Muscle layer of colon (tissue), 2 donors: Measurements from ENCODE around the gene USP6.
"Not testable (repeated sequence)": the region's sequence is repeated elsewhere in the genome, so short reads cannot be mapped to it uniquely, and the experiment has no call there.

Experiments
- H3K27ac ChIP-seq: one replicate; pipeline ENCODE4 v1.7.0; 2013; ENCODE audit warnings: low read depth, mild to moderate bottlenecking, low read length, moderate library complexity
- H3K27me3 ChIP-seq, 2 donors: one replicate each; pipeline ENCODE4 v1.7.0; 2013; ENCODE audit warnings: low read length in 2 of 2, mild to moderate bottlenecking in 2 of 2; ENCODE audit not compliant: insufficient read depth in 2 of 2, control insufficient read depth in 1 of 2
- H3K36me3 ChIP-seq: one replicate; pipeline ENCODE4 v1.7.0; 2013; ENCODE audit warnings: mild to moderate bottlenecking, low read length; ENCODE audit not compliant: insufficient read depth
- H3K4me1 ChIP-seq: one replicate; pipeline ENCODE4 v1.7.0; 2013; ENCODE audit warnings: mild to moderate bottlenecking, low read length; ENCODE audit not compliant: insufficient read depth
- H3K4me3 ChIP-seq, 2 donors: one replicate each; pipeline ENCODE4 v1.7.0; 2013; ENCODE audit warnings: low read length in 2 of 2, low read depth in 1 of 2, mild to moderate bottlenecking in 1 of 2, moderate library complexity in 1 of 2
- H3K9ac ChIP-seq: one replicate; pipeline ENCODE4 v1.7.0; 2013; ENCODE audit warnings: low read length
- H3K9me3 ChIP-seq: one replicate; pipeline ENCODE4 v1.7.0; 2013; ENCODE audit warnings: mild to moderate bottlenecking, low read length
- donor health status: abdominal sarcoma.
- donor health status: Adenocarcinoma of cecum.

Gene USP6

GRCh38 chr17:5115673-5116651, at the start of gene USP6:
Gene USP6 (plus strand): TSS chr17:5116032. CDS start chr17:5130368, 14,336 bp downstream.
- Histone ChIP-seq H3K9me3 (no peaks in the 10 kb centered on the region), H3K27ac (no peak within 1 kb of the TSS), H3K4me3 (no peak within 1 kb of the TSS), H3K36me3 (no peaks in the 10 kb centered on the region), H3K9ac (no peak within 1 kb of the TSS), H3K4me1 (peaks cover under 1% of the 10 kb centered on the region), H3K27me3 (peaks cover 15 to 23% of the 10 kb centered on the region in 2 donors)

DNA sequence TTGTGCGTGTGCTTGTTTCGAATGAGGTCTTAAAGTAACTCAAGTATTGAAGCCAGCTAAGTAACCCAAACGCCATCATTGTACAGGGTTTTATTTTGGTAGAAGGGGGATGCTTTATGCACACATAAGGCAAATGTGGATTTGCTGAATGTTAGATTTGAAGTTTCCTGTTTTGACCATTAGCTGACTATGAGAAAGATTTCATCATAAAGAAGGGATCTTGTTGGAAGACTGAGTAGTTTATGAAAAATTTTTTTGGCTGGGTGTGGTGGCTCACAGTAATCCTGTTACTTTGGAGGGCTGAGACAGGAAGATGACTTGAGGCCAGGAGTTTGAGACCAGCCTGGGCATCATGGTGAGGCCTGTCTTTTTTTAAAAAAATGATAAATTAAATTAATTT, 47.6 kb upstream of the USP6 start:
- H3K27ac ChIP-seq: no peak overlapping the region
- H3K27me3 ChIP-seq: no peaks in the 10 kb centered on the region
- H3K9me3 ChIP-seq: no peaks in the 10 kb centered on the region
- no peaks in the 10 kb centered on the region for H3K4me1 ChIP-seq
- no peak overlapping the region for H3K4me3 ChIP-seq
- H3K36me3 ChIP-seq: no peaks in the 10 kb centered on the region
- no peak overlapping the region for H3K9ac ChIP-seq

DNA sequence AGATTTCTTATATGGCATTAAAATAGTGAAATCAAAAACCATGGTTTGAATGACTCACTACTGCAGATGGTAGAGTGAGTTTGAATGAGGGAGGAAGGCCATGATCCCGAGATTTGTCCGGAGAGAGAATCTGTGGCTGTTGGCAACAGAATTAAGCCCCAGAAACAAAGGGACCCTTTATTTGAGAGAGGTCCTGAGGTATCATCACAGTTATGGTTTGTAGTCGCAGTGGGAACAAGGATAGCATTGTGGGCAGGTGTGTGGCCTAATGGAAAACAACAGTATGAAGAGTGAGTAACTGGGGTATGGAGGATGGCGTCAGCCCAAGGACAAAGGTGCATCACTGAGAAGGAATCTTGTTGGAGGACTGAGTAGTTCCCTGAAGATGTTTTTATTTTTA, 46.1 kb upstream of the USP6 start:
- Histone ChIP-seq H3K9me3 (no peaks in the 10 kb centered on the region), H3K9ac (no peak overlapping the region), H3K27ac (no peak overlapping the region), H3K4me3 (no peak overlapping the region), H3K27me3 (no peaks in the 10 kb centered on the region), H3K36me3 (no peaks in the 10 kb centered on the region), H3K4me1 (no peaks in the 10 kb centered on the region)

DNA sequence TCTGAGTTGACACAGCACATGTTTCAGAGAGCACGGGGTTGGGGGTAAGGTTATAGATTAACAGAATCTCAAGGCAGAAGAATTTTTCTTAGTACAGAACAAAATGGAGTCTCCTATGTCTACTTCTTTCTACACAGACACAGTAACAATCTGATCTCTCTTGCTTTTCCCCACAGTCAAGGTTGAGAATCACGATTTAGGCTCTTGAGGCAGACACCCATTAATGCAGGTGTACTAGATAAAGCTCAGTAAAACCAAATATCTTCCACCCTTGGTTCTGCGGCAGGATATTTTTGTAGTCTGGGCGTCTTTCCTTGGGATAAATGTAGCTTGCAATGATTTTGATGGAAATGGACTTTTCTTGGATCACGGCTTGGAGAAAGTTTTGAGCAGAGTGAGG, 40.4 kb upstream of the USP6 start:
- H3K27me3 ChIP-seq, H3K36me3 ChIP-seq, H3K27ac ChIP-seq, H3K4me3 ChIP-seq, H3K9ac ChIP-seq, H3K9me3 ChIP-seq: not testable (repeated sequence)
- H3K4me1 ChIP-seq: peaks cover 17% of the 10 kb centered on the region

DNA sequence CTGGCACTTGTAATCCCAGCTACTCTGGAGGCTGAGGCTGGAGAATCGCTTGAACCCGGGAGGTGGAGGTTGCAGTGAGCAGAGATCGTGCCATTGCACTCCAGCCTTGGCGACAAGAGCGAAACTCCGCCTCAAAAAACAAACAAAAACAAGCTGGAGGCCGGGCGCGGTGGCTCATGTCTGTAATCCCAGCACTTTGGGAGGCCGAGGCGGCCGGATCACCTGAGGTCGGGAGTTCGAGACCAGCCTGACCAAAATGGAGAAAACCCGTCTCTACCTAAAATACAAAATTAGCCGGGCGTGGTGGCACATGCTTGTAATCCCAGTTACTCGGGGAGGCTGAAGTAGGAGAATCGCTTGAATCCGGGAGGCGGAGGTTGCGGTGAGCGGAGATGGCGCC, 38.6 kb upstream of the USP6 start:
- H3K27ac ChIP-seq: peak overlapping the region; percentile 96
- peaks cover 17% of the 10 kb centered on the region for H3K4me1 ChIP-seq
- peak overlapping the region; percentile 96 for H3K9ac ChIP-seq
- H3K27me3 ChIP-seq, H3K9me3 ChIP-seq, H3K36me3 ChIP-seq: not testable (repeated sequence)
- H3K4me3 ChIP-seq: peak overlapping the region in 1 of 2 donors; percentile 91

- Histone ChIP-seq H3K27ac (peak overlapping the region; percentile 96), H3K9ac (peak overlapping the region; percentile 96), H3K4me3 (peak overlapping the region; percentile 91 to 96), H3K9me3 (no peaks in the 10 kb centered on the region), H3K27me3 (no peaks in the 10 kb centered on the region), H3K4me1 (peaks cover 17% of the 10 kb centered on the region), H3K36me3 (no peaks in the 10 kb centered on the region)
Observed at GRCh38 chr17:5077781-5078105, 38.1 kb upstream of the USP6 start.

DNA sequence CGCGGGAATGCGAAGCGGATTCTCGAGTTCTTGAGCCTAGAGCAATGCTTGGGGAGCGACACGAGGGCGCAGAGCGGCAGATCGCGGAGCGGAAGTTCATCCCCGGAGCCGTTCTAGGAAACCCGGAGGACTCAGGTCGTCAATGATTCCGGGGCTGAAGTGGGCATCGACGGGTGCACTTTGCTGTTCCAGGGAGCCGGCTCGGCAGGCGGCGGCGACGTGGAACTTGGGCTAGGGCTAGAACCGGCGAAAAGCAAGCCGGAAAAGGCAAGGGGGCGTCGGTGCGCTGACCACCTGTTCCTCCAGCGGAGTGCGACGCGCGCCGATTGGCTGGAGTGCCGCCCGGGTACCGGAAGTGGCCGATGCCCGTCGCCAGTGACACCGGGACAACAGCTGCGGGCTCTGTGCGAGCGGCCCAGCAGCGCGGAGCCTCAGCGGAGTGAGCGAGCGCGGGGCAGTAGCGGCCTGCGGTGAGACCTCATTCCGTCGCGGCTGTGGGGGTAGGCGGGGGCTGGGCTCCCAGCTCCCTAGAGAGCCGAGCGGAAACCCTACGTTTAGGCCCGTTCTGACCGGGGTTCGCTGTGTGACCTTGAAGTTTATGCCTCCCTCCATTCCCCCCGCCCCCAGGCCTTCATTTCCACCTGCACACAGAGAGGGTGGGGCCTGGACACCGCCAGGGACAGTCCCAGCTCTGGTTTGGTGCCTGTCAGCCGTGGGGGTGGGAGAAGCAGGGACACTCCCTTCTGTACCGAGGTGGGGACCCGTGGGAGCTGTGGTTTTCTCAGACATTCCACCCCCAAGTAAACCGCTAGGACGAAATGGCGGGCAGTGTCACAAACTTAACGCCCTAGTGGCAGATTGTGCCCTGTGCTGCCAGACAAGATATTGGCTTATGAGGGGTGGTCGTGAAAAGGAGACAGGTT, 37.5 kb upstream of the USP6 start, which contains the start of gene ZFP3:
Gene ZFP3, plus strand, starts transcription at position 362 of the 923 bp plus-strand sequence. CDS start 13,038 bp downstream, outside the sequence.
- H3K9me3 ChIP-seq: no peaks in the 10 kb centered on the region

GRCh38 chr17:5080591-5080990, 35.2 kb upstream of the USP6 start:
- Histone ChIP-seq H3K4me1 (peaks cover 17% of the 10 kb centered on the region), H3K4me3 (no peak overlapping the region), H3K9me3 (peaks cover 3% of the 10 kb centered on the region), H3K36me3 (peaks cover 1% of the 10 kb centered on the region), H3K27me3 (no peaks in the 10 kb centered on the region), H3K27ac (no peak overlapping the region), H3K9ac (no peak overlapping the region)

More for the DNA sequence above, 37.5 kb upstream of the USP6 start, which contains the start of gene ZFP3:
- peak within 1 kb of the TSS; percentile 91 to 96 for H3K4me3 ChIP-seq
- peak within 1 kb of the TSS; percentile 96 for H3K9ac ChIP-seq
- no peaks in the 10 kb centered on the region for H3K36me3 ChIP-seq
- peak within 1 kb of the TSS; percentile 96 for H3K27ac ChIP-seq
- H3K27me3 ChIP-seq: no peaks in the 10 kb centered on the region
- peaks cover 17% of the 10 kb centered on the region for H3K4me1 ChIP-seq

- Histone ChIP-seq H3K27ac (no peak overlapping the region), H3K4me1 (no peaks in the 10 kb centered on the region), H3K4me3 (no peak overlapping the region), H3K9ac (no peak overlapping the region), H3K27me3 (no peaks in the 10 kb centered on the region), H3K36me3 (peaks cover 46% of the 10 kb centered on the region), H3K9me3 (peaks cover 54% of the 10 kb centered on the region)
Observed at GRCh38 chr17:5092218-5093010, 23.4 kb upstream of the USP6 start.

DNA sequence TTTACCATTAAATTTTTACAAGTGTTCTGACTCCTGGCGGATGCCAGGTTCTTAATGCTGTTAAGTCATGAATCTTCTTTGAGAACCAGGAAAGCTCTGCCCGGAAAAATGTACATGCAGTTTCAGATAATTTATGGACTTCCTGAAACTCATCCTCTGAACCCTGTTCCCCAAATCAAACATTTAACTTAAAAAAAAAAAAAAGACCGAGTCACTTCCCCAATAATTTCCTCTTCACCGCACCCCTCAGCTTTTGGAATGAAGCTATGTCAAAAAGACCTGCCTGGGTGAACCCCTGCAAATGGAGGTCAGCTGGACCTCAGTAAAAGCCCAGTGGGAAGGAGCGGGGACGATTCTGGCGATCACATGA, 19.1 kb upstream of the USP6 start:
- Histone ChIP-seq H3K27me3 (peaks cover 0 to 4% of the 10 kb centered on the region in 2 donors), H3K36me3 (peaks cover 9% of the 10 kb centered on the region), H3K9me3 (peaks cover 20% of the 10 kb centered on the region), H3K27ac (no peak overlapping the region), H3K4me1 (no peaks in the 10 kb centered on the region), H3K4me3 (peak overlapping the region; percentile 61 to 81), H3K9ac (no peak overlapping the region)
